Inflammatory macrophage treated with lipopolysaccharide for 4 hours (primary cell): ENCODE data around the gene AARS2.
"Not testable (repeated sequence)": the region's sequence is repeated elsewhere in the genome, so short reads cannot be mapped to it uniquely, and the experiment has no call there.

ENCODE experiments used
- DNase-seq: peaks from one replicate; pipeline ENCODE4 v3.0.0-alpha.2; 2020

The AARS2 gene

GRCh38 chr6:44312901-44313788, at the start of gene AARS2:
AARS2 (minus strand) TSS chr6:44313347; CDS start chr6:44313323, 24 bp downstream.
- peak; percentile 92 for DNase-seq

GRCh38 chr6:44361947-44362346, 48.8 kb upstream of the AARS2 start:
- DNase-seq: no peak

- DNase-seq: no peak
Measured at GRCh38 chr6:44359973-44360372, 46.8 kb upstream of the AARS2 start.

- peak; percentile 66 for DNase-seq
Measured at GRCh38 chr6:44356487-44356886, 43.3 kb upstream of the AARS2 start.

- DNase-seq: no peak
Measured at GRCh38 chr6:44355640-44356039, 42.5 kb upstream of the AARS2 start.

GRCh38 chr6:44353336-44353735, 40.2 kb upstream of the AARS2 start:
- DNase-seq: no peak

GRCh38 chr6:44352259-44352658, 39.1 kb upstream of the AARS2 start:
- DNase-seq: no peak

- not testable (repeated sequence) for DNase-seq
Measured at GRCh38 chr6:44350650-44350994, 37.5 kb upstream of the AARS2 start.

- peak; percentile 70 for DNase-seq
Measured at GRCh38 chr6:44349904-44350649, 36.9 kb upstream of the AARS2 start.

GRCh38 chr6:44346818-44347217, 33.7 kb upstream of the AARS2 start:
- not testable (repeated sequence) for DNase-seq

- no peak for DNase-seq
Measured at GRCh38 chr6:44342489-44342888, 29.3 kb upstream of the AARS2 start, which contains the start of gene SPATS1. SPATS1 (plus strand) TSS chr6:44342650; CDS start chr6:44343096, 446 bp downstream.

GRCh38 chr6:44342052-44342451, 28.9 kb upstream of the AARS2 start:
- DNase-seq: peak; percentile 29

- no peak for DNase-seq
Measured at GRCh38 chr6:44341095-44341890, 28.1 kb upstream of the AARS2 start.

GRCh38 chr6:44339763-44340625, 26.8 kb upstream of the AARS2 start:
- peak; percentile 59 for DNase-seq

GRCh38 chr6:44339301-44339700, 26.2 kb upstream of the AARS2 start:
- no peak for DNase-seq

GRCh38 chr6:44338228-44339122, 25.3 kb upstream of the AARS2 start:
- peak; percentile 69 for DNase-seq

GRCh38 chr6:44335631-44336030, 22.5 kb upstream of the AARS2 start:
- DNase-seq: no peak

- peak; percentile 82 for DNase-seq
Measured at GRCh38 chr6:44333942-44334341, 20.8 kb upstream of the AARS2 start.

GRCh38 chr6:44333273-44333919, 20.2 kb upstream of the AARS2 start:
- peak; percentile 53 for DNase-seq

GRCh38 chr6:44332585-44332984, 19.4 kb upstream of the AARS2 start:
- no peak for DNase-seq
